Measurements from ENCODE around the gene CEP89. TPM values are rescaled to one million over a fixed set of nuclear protein-coding genes. Genes with fewer than 3 reads are reported as not detected.
A peak's percentile ranks its signal among the peaks of the same experiment; 100 is the strongest.

CEP89 gene
- total and polyA plus RNA-seq, 9 donors, result 12.1 to 21.1 (median 18.5) TPM

GRCh38 chr19:32921624-32922023, 50.1 kb downstream of the CEP89 start:
- no peak for DNase-seq
- no peaks in the 10 kb centered on the region for H3K9me3 ChIP-seq (replicated peaks; ENCODE audit: control insufficient read depth, low read depth, low read length)
- no peak overlapping the region for H3K27ac ChIP-seq (ENCODE audit: low read length)
- no peaks in the 10 kb centered on the region for H3K4me1 ChIP-seq (ENCODE audit: control insufficient read depth, insufficient read depth, low read length)
- WGBS (ENCODE audit: insufficient coverage), result 100% methylated on average over 1 of the region's 3 CpGs
- no peaks in the 10 kb centered on the region for H3K27me3 ChIP-seq (ENCODE audit: control insufficient read depth, insufficient read depth, low read length)
- H3K4me3 ChIP-seq (ENCODE audit: low read length), result no peak overlapping the region
- peaks cover 58% of the 10 kb centered on the region for H3K36me3 ChIP-seq (ENCODE audit: control insufficient read depth, insufficient read depth, low read length)

GRCh38 chr19:32919365-32919764, 52.4 kb downstream of the CEP89 start:
- WGBS (ENCODE audit: insufficient coverage), result 80% methylated on average over 3 of the region's 4 CpGs
- H3K27ac ChIP-seq (ENCODE audit: low read length), result no peak overlapping the region
- peaks cover 55% of the 10 kb centered on the region for H3K36me3 ChIP-seq (ENCODE audit: control insufficient read depth, insufficient read depth, low read length)
- H3K4me1 ChIP-seq (ENCODE audit: control insufficient read depth, insufficient read depth, low read length), result no peaks in the 10 kb centered on the region
- H3K4me3 ChIP-seq (ENCODE audit: low read length), result no peak overlapping the region
- no peaks in the 10 kb centered on the region for H3K27me3 ChIP-seq (ENCODE audit: control insufficient read depth, insufficient read depth, low read length)
- DNase-seq, result no peak
- H3K9me3 ChIP-seq (replicated peaks; ENCODE audit: control insufficient read depth, low read depth, low read length), result no peaks in the 10 kb centered on the region

DNA sequence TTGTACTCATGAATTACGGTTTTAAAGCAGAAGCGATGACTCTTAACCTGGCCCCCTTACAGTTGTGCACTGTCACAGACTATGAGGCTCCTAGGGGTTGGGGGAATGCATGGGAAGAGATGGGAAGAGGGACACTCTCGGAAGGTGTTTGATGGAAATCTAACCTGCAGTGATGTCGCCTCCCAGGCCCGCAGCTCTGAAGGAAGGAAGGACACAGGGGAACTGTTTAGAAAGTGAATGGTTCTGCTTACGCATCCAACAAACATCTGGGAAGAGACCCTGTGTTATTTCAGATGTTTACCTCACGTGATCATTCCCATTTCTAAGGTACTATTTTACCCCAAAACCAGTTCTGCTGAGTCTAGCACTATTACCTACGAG, 54.2 kb downstream of the CEP89 start:
- Histone ChIP-seq H3K36me3 (ENCODE audit: control insufficient read depth, insufficient read depth, low read length) (peaks cover 53% of the 10 kb centered on the region), H3K9me3 (replicated peaks; ENCODE audit: control insufficient read depth, low read depth, low read length) (no peaks in the 10 kb centered on the region), H3K27me3 (ENCODE audit: control insufficient read depth, insufficient read depth, low read length) (no peaks in the 10 kb centered on the region), H3K4me1 (ENCODE audit: control insufficient read depth, insufficient read depth, low read length) (no peaks in the 10 kb centered on the region), H3K27ac (ENCODE audit: low read length) (no peak overlapping the region), H3K4me3 (ENCODE audit: low read length) (no peak overlapping the region)
- 50% methylated on average over 1 of the region's 8 CpGs for WGBS (ENCODE audit: insufficient coverage)
- DNase-seq, result no peak

DNA sequence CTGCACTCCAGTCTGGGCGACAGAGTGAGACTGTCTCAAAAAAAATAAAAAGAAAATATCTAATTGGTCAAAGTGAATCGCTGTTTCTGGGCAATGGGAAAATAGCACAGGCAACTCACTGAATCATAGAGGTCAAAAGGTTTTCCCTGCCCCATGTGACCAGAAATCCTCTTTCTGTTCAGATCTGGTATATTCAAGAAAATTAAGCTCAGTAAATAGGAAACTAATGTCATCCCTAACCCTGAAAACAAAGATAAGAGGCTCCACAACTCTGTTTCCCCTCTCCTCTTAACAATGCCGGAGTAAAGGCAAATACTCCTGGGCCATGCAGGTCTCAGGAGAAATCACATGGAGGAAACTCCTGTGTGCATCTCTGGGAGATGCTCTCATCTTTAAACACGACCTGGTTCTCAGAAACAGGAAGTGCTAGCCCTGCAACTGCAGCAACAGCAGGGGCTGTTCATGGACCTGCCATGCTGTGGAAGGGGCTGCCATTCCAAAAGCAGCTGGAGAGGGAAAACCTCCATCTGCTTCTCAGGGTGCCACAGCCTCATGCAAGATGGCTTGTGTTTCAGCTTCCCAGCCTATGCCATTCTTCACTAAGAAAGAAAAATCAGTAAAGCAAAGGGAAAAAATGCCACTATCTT, 54.7 kb downstream of the CEP89 start:
- H3K9me3 ChIP-seq (replicated peaks; ENCODE audit: control insufficient read depth, low read depth, low read length), result no peaks in the 10 kb centered on the region
- WGBS (ENCODE audit: insufficient coverage), result 57% methylated on average over 2 of the region's 4 CpGs
- H3K4me1 ChIP-seq (ENCODE audit: control insufficient read depth, insufficient read depth, low read length), result no peaks in the 10 kb centered on the region
- no peaks in the 10 kb centered on the region for H3K27me3 ChIP-seq (ENCODE audit: control insufficient read depth, insufficient read depth, low read length)
- no peak overlapping the region for H3K27ac ChIP-seq (ENCODE audit: low read length)
- no peak for DNase-seq
- H3K4me3 ChIP-seq (ENCODE audit: low read length), result no peak overlapping the region
- peaks cover 53% of the 10 kb centered on the region for H3K36me3 ChIP-seq (ENCODE audit: control insufficient read depth, insufficient read depth, low read length)

DNA sequence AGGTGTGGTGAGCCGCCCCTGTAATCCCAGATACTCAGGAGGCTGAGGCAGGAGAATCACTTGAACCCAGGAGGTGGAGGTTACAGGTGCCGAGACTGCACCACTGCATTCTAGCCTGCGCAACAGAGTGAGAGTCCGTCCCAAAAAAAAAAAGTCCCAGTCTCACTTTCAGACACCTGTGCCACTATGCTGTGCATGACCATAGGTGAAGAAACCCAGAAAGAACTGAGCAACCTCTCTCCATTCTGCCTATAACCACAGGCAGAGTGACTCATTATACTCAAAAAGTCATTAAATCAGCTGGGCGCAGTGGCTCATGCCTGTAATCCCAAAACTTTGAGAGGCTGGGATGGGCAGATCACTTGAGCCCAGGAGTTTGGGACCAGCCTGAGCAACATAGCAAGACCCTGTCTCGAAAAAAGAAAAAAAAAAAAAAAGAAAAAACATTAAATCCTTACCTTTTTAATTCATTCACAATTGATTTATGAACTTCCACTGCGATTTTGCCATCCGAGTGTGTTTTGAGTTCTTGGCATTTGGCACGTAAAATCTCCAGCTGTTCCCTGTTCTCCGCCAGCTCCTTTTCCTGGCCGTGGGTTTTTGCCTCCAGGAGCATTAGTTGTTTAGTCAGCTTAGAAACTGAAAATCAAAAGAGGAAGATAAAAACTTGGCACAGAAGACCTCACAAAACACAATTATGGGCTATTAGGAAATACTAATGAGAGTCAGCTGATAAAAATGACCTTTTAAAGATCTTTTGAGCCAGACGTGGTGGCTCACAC, 56.7 kb downstream of the CEP89 start:
- peak; percentile 19 for DNase-seq
- H3K4me1 ChIP-seq (ENCODE audit: control insufficient read depth, insufficient read depth, low read length), result no peaks in the 10 kb centered on the region
- WGBS (ENCODE audit: insufficient coverage), result no CpG with 5 or more reads among the region's 12 CpGs
- H3K27ac ChIP-seq (ENCODE audit: low read length), result no peak overlapping the region
- H3K27me3 ChIP-seq (ENCODE audit: control insufficient read depth, insufficient read depth, low read length), result no peaks in the 10 kb centered on the region
- H3K4me3 ChIP-seq (ENCODE audit: low read length), result no peak overlapping the region
- H3K9me3 ChIP-seq (replicated peaks; ENCODE audit: control insufficient read depth, low read depth, low read length), result no peaks in the 10 kb centered on the region
- peaks cover 45% of the 10 kb centered on the region for H3K36me3 ChIP-seq (ENCODE audit: control insufficient read depth, insufficient read depth, low read length)

GRCh38 chr19:32911467-32911866, 60.3 kb downstream of the CEP89 start:
- 94% methylated on average over 3 of the region's 4 CpGs for whole genome bisulfite sequencing (ENCODE audit: insufficient coverage)
- DNase-seq, result no peak
- H3K36me3 ChIP-seq (ENCODE audit: control insufficient read depth, insufficient read depth, low read length), result peaks cover 54% of the 10 kb centered on the region
- H3K4me1 ChIP-seq (ENCODE audit: control insufficient read depth, insufficient read depth, low read length), result no peaks in the 10 kb centered on the region
- H3K27ac ChIP-seq (ENCODE audit: low read length), result no peak overlapping the region
- H3K27me3 ChIP-seq (ENCODE audit: control insufficient read depth, insufficient read depth, low read length), result no peaks in the 10 kb centered on the region
- H3K4me3 ChIP-seq (ENCODE audit: low read length), result no peak overlapping the region
- H3K9me3 ChIP-seq (replicated peaks; ENCODE audit: control insufficient read depth, low read depth, low read length), result no peaks in the 10 kb centered on the region

- Histone ChIP-seq H3K4me3 (ENCODE audit: low read length) (no peak overlapping the region), H3K27me3 (ENCODE audit: control insufficient read depth, insufficient read depth, low read length) (no peaks in the 10 kb centered on the region), H3K9me3 (replicated peaks; ENCODE audit: control insufficient read depth, low read depth, low read length) (no peaks in the 10 kb centered on the region), H3K27ac (ENCODE audit: low read length) (no peak overlapping the region), H3K36me3 (ENCODE audit: control insufficient read depth, insufficient read depth, low read length) (peaks cover 51% of the 10 kb centered on the region), H3K4me1 (ENCODE audit: control insufficient read depth, insufficient read depth, low read length) (no peaks in the 10 kb centered on the region)
- no peak for DNase-seq
- WGBS (ENCODE audit: insufficient coverage), result no CpG with 5 or more reads among the region's 5 CpGs
These were observed 60.9 kb downstream of the CEP89 start for GRCh38 chr19:32910874-32911273.

- WGBS (ENCODE audit: insufficient coverage), result 100% methylated on average over 1 of the region's 5 CpGs
- peaks cover 46% of the 10 kb centered on the region for H3K36me3 ChIP-seq (ENCODE audit: control insufficient read depth, insufficient read depth, low read length)
These were observed 61.7 kb downstream of the CEP89 start for GRCh38 chr19:32910094-32910493.

DNA sequence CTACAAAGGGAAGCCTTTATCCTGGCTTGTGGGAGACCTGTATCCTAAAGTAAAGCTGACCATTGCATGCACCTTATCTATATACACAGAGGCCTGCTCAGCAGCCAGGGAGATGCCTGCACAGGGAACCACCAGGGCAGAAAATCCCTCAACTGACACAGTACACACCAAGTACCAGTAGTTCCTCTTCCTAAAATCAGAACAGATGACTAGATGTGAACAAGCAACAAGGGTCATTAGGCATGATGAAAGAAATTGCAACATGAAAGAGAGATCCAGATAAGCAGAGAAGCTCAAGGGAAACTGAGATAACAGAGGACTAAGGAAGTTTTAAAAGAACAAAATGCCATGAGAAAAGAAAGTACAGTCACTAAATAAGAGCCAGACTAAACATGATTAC, 62.5 kb downstream of the CEP89 start:
- peaks cover 39% of the 10 kb centered on the region for H3K36me3 ChIP-seq (ENCODE audit: control insufficient read depth, insufficient read depth, low read length)

More at GRCh38 chr19:32910094-32910493, 61.7 kb downstream of the CEP89 start:
- Histone ChIP-seq H3K4me3 (ENCODE audit: low read length) (no peak overlapping the region), H3K4me1 (ENCODE audit: control insufficient read depth, insufficient read depth, low read length) (no peaks in the 10 kb centered on the region), H3K27ac (ENCODE audit: low read length) (no peak overlapping the region), H3K9me3 (replicated peaks; ENCODE audit: control insufficient read depth, low read depth, low read length) (no peaks in the 10 kb centered on the region), H3K27me3 (ENCODE audit: control insufficient read depth, insufficient read depth, low read length) (no peaks in the 10 kb centered on the region)
- no peak for DNase-seq

DNA sequence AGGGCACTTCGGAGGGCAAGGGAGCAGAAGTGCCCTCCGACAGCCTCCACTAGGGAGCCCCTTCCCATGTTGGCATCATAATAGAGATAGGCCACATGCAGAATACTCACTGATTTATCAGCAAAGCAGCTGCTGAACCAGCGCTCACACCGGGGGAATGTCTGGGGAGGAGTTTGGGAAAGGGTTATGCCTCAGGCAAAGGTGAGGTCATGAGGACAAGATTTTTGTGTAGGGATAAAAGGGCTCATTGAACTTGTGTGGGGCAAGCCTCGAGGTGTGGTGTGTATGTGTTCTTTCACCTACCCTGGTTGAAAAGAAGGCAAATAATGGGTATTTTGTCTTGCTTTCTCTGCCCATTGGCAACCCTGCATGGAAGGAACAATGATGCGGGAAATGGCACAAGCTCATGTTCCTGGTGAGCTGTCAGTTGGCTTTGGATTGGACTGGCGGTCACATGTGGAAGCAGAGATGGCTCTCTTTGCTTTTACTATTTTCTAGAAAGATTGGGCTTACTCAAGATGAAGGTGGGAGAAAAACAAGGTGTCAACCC, 63.0 kb downstream of the CEP89 start:
- Histone ChIP-seq H3K4me3 (ENCODE audit: low read length) (no peak overlapping the region), H3K4me1 (ENCODE audit: control insufficient read depth, insufficient read depth, low read length) (no peaks in the 10 kb centered on the region), H3K9me3 (replicated peaks; ENCODE audit: control insufficient read depth, low read depth, low read length) (no peaks in the 10 kb centered on the region), H3K36me3 (ENCODE audit: control insufficient read depth, insufficient read depth, low read length) (peaks cover 35% of the 10 kb centered on the region), H3K27me3 (ENCODE audit: control insufficient read depth, insufficient read depth, low read length) (no peaks in the 10 kb centered on the region), H3K27ac (ENCODE audit: low read length) (no peak overlapping the region)
- DNase-seq, result no peak
- 96% methylated on average over 4 of the region's 7 CpGs for WGBS (ENCODE audit: insufficient coverage)

More for the DNA sequence above, 62.5 kb downstream of the CEP89 start:
- H3K27me3 ChIP-seq (ENCODE audit: control insufficient read depth, insufficient read depth, low read length), result no peaks in the 10 kb centered on the region
- no peaks in the 10 kb centered on the region for H3K4me1 ChIP-seq (ENCODE audit: control insufficient read depth, insufficient read depth, low read length)
- H3K4me3 ChIP-seq (ENCODE audit: low read length), result no peak overlapping the region
- H3K9me3 ChIP-seq (replicated peaks; ENCODE audit: control insufficient read depth, low read depth, low read length), result no peaks in the 10 kb centered on the region
- H3K27ac ChIP-seq (ENCODE audit: low read length), result no peak overlapping the region
- DNase-seq, result no peak

Data from muscle of leg (tissue), 11 donors.